C4-2B (cell line): ENCODE measurements around the gene PTGS2.

ENCODE experiments used
- CTCF ChIP-seq: fragments of 450-650 bp; conservative IDR thresholded peaks from 2 replicates; pipeline ENCODE4 v1.5.1; 2017; ENCODE audit warnings: mild to moderate bottlenecking
- ZFX ChIP-seq: fragments of 450-650 bp; IDR thresholded peaks from 2 replicates; pipeline ENCODE4 v1.6.1; 2017

GRCh38 chr1:186679924-186680244, 339 bp downstream of the PTGS2 start:
- TF ChIP-seq CTCF = no peak
- TF ChIP-seq ZFX = no peak
